ENCODE measurements around the gene DIAPH1.

DNA sequence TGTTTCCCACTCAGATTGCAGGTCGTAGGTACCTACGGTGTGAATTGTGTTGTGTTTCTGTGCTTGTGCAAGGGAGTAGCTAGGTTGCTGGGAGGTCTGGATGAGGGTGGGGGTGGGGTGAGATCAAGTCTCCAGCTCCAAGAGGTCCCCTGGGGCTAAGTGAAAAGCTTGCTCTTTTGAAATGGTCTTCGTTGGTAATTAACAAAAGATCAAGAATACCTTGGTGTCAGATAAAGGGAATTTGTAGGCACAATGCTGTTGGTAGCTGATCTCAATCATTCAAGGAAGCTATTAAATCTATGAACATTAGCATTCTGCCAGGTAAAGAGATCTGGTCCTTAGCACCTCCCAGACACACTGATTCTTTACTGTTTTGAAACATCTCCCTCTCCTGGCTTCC lies 134.9 kb downstream of the DIAPH1 start:
- TF ChIP-seq CTCF (IDR thresholded peaks at IDR 0.05; ENCODE audit: low read depth, low read length, poor library complexity, severe bottlenecking) = no peak
- no peak for TF ChIP-seq EZH2phosphoT487 (IDR thresholded peaks at IDR 0.05; ENCODE audit: borderline replicate concordance, low read length)

Measured in DOHH2 (cell line).